Measurements from ENCODE around the gene COL19A1. TPM values are rescaled to one million over a fixed set of nuclear protein-coding genes. Genes with fewer than 3 reads are reported as not detected.

The COL19A1 gene
- total RNA-seq, 1 experiment from 2014 or later: not detected

DNA sequence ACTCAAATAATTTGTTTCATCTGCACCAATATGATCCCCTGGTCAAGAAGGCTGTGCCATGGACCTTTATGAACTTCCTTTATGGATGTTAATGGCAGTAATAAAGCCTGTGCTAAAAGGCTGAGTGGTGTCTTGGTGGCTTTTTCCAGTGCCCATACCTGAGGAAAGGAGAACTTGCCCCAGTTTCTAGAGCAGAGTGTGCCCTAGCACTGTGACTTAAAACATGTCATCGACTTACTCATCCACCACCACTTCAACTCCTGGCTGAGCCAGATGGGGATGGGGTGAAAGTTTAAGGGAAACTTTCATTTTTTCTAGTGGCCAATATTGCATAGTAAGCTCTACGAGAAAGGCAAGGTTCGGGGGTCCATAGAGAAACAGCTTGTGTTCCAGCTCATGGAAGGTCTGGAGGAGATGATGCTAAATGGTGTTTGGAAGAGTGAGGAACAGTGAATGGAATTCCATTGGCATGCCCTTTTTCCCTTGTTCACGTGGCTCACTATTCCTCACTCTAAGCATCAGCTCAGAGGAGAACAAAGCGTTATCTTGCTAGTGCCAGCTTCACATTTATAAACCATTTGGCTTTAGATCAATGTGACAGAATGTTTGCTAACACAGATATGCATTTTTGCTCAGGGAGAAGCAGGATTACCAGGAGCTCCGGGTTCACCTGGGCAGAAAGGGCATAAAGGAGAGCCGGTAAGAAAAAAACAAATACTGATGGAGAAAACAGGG lies 71.2 kb downstream of the COL19A1 start:
- intact Hi-C loops (cut with micrococcal nuclease; ENCODE audit: unreplicated experiment) (no loop called here), in situ Hi-C loops (cut with HindIII; ENCODE audit: low pct_unique_long_range_greater_than_20kb, low sequenced_read_pairs) (no loop called here)
- CTCF ChIA-PET: no interaction called here
- BruUV-seq (replicated peaks): no TSS peak
- ATAC-seq (no peak), DNase-seq (ENCODE audit: low read depth, low spot score) (no peak)
- Histone ChIP-seq H3K27ac (ENCODE audit: low read length) (no peak overlapping the region), H3K27me3 (ENCODE audit: control insufficient read depth, insufficient read depth, low read length) (no peaks in the 10 kb centered on the region), H3K36me3 (ENCODE audit: control insufficient read depth, insufficient read depth, low read length) (no peaks in the 10 kb centered on the region), H3K4me3 (ENCODE audit: low read depth in 2 of 2, low read length in 2 of 2) (no peak overlapping the region), H3K4me1 (ENCODE audit: control insufficient read depth, insufficient read depth, low read length) (no peaks in the 10 kb centered on the region), H3K9me3 (ENCODE audit: control insufficient read depth, insufficient read depth, low read depth, low read length) (no peaks in the 10 kb centered on the region)
- TF ChIP-seq, protein P1, sequence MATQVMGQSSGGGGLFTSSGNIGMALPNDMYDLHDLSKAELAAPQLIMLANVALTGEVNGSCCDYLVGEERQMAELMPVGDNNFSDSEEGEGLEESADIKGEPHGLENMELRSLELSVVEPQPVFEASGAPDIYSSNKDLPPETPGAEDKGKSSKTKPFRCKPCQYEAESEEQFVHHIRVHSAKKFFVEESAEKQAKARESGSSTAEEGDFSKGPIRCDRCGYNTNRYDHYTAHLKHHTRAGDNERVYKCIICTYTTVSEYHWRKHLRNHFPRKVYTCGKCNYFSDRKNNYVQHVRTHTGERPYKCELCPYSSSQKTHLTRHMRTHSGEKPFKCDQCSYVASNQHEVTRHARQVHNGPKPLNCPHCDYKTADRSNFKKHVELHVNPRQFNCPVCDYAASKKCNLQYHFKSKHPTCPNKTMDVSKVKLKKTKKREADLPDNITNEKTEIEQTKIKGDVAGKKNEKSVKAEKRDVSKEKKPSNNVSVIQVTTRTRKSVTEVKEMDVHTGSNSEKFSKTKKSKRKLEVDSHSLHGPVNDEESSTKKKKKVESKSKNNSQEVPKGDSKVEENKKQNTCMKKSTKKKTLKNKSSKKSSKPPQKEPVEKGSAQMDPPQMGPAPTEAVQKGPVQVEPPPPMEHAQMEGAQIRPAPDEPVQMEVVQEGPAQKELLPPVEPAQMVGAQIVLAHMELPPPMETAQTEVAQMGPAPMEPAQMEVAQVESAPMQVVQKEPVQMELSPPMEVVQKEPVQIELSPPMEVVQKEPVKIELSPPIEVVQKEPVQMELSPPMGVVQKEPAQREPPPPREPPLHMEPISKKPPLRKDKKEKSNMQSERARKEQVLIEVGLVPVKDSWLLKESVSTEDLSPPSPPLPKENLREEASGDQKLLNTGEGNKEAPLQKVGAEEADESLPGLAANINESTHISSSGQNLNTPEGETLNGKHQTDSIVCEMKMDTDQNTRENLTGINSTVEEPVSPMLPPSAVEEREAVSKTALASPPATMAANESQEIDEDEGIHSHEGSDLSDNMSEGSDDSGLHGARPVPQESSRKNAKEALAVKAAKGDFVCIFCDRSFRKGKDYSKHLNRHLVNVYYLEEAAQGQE (IDR thresholded peaks at IDR 0.05; ENCODE audit: insufficient read depth in 1 of 2, low read depth in 2 of 2, low read length in 1 of 2): no peak
- no peak for TF ChIP-seq POLR2AphosphoS5 (IDR thresholded peaks at IDR 0.05; ENCODE audit: low read depth, low read length)
- TF ChIP-seq SIN3A (IDR thresholded peaks at IDR 0.05; ENCODE audit: borderline replicate concordance, insufficient read depth, low read depth, low read length): no peak
- TF ChIP-seq TCF7L2 (IDR thresholded peaks at IDR 0.05; ENCODE audit: low read depth, low read length): no peak
- POLR2A ChIA-PET: no interaction called here

- Histone ChIP-seq H3K4me1 (ENCODE audit: control insufficient read depth, insufficient read depth, low read length) (no peaks in the 10 kb centered on the region), H3K36me3 (ENCODE audit: control insufficient read depth, insufficient read depth, low read length) (no peaks in the 10 kb centered on the region), H3K27me3 (ENCODE audit: control insufficient read depth, insufficient read depth, low read length) (no peaks in the 10 kb centered on the region), H3K4me3 (ENCODE audit: low read depth in 2 of 2, low read length in 2 of 2) (no peak overlapping the region), H3K27ac (ENCODE audit: low read length) (no peak overlapping the region), H3K9me3 (ENCODE audit: control insufficient read depth, insufficient read depth, low read depth, low read length) (no peaks in the 10 kb centered on the region)
- ATAC-seq (no peak), DNase-seq (ENCODE audit: low read depth, low spot score) (no peak)
- no TSS peak for BruUV-seq (replicated peaks)
- TF ChIP-seq, protein P1 (IDR thresholded peaks at IDR 0.05; ENCODE audit: insufficient read depth in 1 of 2, low read depth in 2 of 2, low read length in 1 of 2): no peak
- CTCF ChIA-PET: no interaction called here
- in situ Hi-C loops (cut with HindIII; ENCODE audit: low pct_unique_long_range_greater_than_20kb, low sequenced_read_pairs): no loop called here
- intact Hi-C loops (cut with micrococcal nuclease; ENCODE audit: unreplicated experiment): no loop called here
- POLR2A ChIA-PET: no interaction called here
Observed at GRCh38 chr6:69942485-69942884, 76.1 kb downstream of the COL19A1 start.

DNA sequence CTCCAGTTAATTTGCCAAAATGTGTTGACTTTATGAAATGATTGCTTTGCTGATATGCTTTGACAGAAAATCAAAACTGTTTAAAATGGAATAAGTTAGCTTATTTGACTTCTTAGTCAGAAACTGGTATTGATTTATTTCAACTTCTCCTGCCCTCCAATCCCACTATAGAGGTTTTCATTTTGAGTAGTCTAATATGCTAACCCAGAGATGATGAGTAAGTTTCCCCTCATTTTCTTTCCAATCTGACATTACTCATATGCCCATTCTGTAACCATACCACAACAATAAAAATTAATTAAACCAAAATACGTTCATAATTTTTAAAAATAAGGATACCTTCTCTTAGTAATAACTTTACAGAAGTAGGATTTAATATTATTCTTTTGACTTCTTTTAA lies 78.8 kb downstream of the COL19A1 start:
- CTCF ChIA-PET: no interaction called here
- no peak for TF ChIP-seq TCF7L2 (IDR thresholded peaks at IDR 0.05; ENCODE audit: low read depth, low read length)
- TF ChIP-seq, protein P2, sequence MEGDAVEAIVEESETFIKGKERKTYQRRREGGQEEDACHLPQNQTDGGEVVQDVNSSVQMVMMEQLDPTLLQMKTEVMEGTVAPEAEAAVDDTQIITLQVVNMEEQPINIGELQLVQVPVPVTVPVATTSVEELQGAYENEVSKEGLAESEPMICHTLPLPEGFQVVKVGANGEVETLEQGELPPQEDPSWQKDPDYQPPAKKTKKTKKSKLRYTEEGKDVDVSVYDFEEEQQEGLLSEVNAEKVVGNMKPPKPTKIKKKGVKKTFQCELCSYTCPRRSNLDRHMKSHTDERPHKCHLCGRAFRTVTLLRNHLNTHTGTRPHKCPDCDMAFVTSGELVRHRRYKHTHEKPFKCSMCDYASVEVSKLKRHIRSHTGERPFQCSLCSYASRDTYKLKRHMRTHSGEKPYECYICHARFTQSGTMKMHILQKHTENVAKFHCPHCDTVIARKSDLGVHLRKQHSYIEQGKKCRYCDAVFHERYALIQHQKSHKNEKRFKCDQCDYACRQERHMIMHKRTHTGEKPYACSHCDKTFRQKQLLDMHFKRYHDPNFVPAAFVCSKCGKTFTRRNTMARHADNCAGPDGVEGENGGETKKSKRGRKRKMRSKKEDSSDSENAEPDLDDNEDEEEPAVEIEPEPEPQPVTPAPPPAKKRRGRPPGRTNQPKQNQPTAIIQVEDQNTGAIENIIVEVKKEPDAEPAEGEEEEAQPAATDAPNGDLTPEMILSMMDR (IDR thresholded peaks at IDR 0.05): no peak
- TF ChIP-seq POLR2AphosphoS5 (IDR thresholded peaks at IDR 0.05; ENCODE audit: low read depth, low read length): no peak
- TF ChIP-seq SIN3A (IDR thresholded peaks at IDR 0.05; ENCODE audit: borderline replicate concordance, insufficient read depth, low read depth, low read length): no peak
- TF ChIP-seq, protein P1 (IDR thresholded peaks at IDR 0.05; ENCODE audit: insufficient read depth in 1 of 2, low read depth in 2 of 2, low read length in 1 of 2): no peak
- no TSS peak for BruUV-seq (replicated peaks)

More for the DNA sequence above, 78.8 kb downstream of the COL19A1 start:
- H3K9me3 ChIP-seq (ENCODE audit: control insufficient read depth, insufficient read depth, low read depth, low read length): no peaks in the 10 kb centered on the region
- in situ Hi-C loops (cut with HindIII; ENCODE audit: low pct_unique_long_range_greater_than_20kb, low sequenced_read_pairs) (no loop called here), intact Hi-C loops (cut with micrococcal nuclease; ENCODE audit: unreplicated experiment) (no loop called here)
- no peaks in the 10 kb centered on the region for H3K27me3 ChIP-seq (ENCODE audit: control insufficient read depth, insufficient read depth, low read length)
- ATAC-seq (no peak), DNase-seq (ENCODE audit: low read depth, low spot score) (no peak)
- H3K4me1 ChIP-seq (ENCODE audit: control insufficient read depth, insufficient read depth, low read length): no peaks in the 10 kb centered on the region
- POLR2A ChIA-PET: no interaction called here
- no peak overlapping the region for H3K27ac ChIP-seq (ENCODE audit: low read length)
- H3K4me3 ChIP-seq (ENCODE audit: low read depth in 2 of 2, low read length in 2 of 2): no peak overlapping the region
- H3K36me3 ChIP-seq (ENCODE audit: control insufficient read depth, insufficient read depth, low read length): no peaks in the 10 kb centered on the region
